H1 (cell line): Measurements from ENCODE around the gene NEURL2. TPM values are rescaled to one million over a fixed set of nuclear protein-coding genes. Genes with fewer than 3 reads are reported as not detected.

Source experiments
- ASH2L ChIP-seq: fragments of 200-600, 300-600 bp; sonication (generic); IDR thresholded peaks from one replicate; pipeline ENCODE4 v1.7.1; 2017; ENCODE audit warnings: low read length
- CHD7 ChIP-seq: fragments of 300-600 bp; sonication (generic); IDR thresholded peaks from 2 replicates; pipeline ENCODE4 v1.7.1; 2012; ENCODE audit warnings: low read length, moderate library complexity, mild to moderate bottlenecking, inconsistent platforms; ENCODE audit not compliant: insufficient replicate concordance
- E2F6 ChIP-seq: IDR thresholded peaks from 2 replicates; pipeline ENCODE4 v1.6.1; 2012; ENCODE audit warnings: inconsistent platforms
- JUN ChIP-seq: IDR thresholded peaks from 2 replicates; pipeline ENCODE4 v1.6.1; 2011; ENCODE audit warnings: low read depth, mild to moderate bottlenecking, improper control_type of control experiment, low read length
- POLR2AphosphoS5 ChIP-seq: IDR thresholded peaks from 2 replicates; pipeline ENCODE4 v1.6.1; 2011; ENCODE audit warnings: low read depth, low read length
- SP1 ChIP-seq: IDR thresholded peaks from 2 replicates; pipeline ENCODE4 v1.6.1; 2011; ENCODE audit warnings: low read depth, low read length
- ZNF274 ChIP-seq: IDR thresholded peaks from 2 replicates; pipeline ENCODE4 v1.7.0; 2012; ENCODE audit warnings: low read length, borderline replicate concordance; ENCODE audit errors: extremely low read depth
- polyA plus RNA-seq, 7 experiments: library from polyadenylated mRNA; depleted of rRNA in 3 of 7; stranded (reverse) in 5 of 7; unstranded in 2 of 7; fragments of >200 nt in 5 of 7; fragments of 200-250 nt in 2 of 7; gene quantifications; 1 replicate in 5 of 7; 2 replicates in 1 of 7; 4 replicates in 1 of 7; pipeline versions ENCODE4 v1.2.1 to v1.2.3, GENCODE V29; 2011 to 2013; ENCODE audit warnings: missing spikeins in 2 of 7, mixed read lengths in 2 of 7
- total RNA-seq: library from RNA; stranded (reverse); fragmentation: NEBNext Ultra II Directional; extraction: Animal tissue kit (Norgen Biotek cat#: 25700); gene quantifications from 2 replicates; pipeline ENCODE4 v1.2.1, GENCODE V29; 2021

NEURL2 gene
- total and polyA plus RNA-seq, 2 of the 8 experiments (the other 6 are each of a cell fraction or from before 2014, with no cell fraction given) = 6.9 TPM

- no peak for TF ChIP-seq CHD7
- no peak for TF ChIP-seq SP1
- no peak for TF ChIP-seq ZNF274
- no peak for TF ChIP-seq ASH2L
- no peak for TF ChIP-seq E2F6
- no peak for TF ChIP-seq JUN
- TF ChIP-seq POLR2AphosphoS5 = no peak
These were observed 8.2 kb upstream of the NEURL2 start (continued) for GRCh38 chr20:45899046-45899835.
